GM19240 (cell line): ENCODE measurements around the gene TNNT3.
"Not testable (repeated sequence)": the region's sequence is repeated elsewhere in the genome, so short reads cannot be mapped to it uniquely, and the experiment has no call there.

Source experiments
- DNase-seq: peaks from one replicate; pipeline ENCODE4 v3.0.0; 2011; ENCODE audit warnings: low spot score; ENCODE audit not compliant: insufficient read length

The TNNT3 gene

DNA sequence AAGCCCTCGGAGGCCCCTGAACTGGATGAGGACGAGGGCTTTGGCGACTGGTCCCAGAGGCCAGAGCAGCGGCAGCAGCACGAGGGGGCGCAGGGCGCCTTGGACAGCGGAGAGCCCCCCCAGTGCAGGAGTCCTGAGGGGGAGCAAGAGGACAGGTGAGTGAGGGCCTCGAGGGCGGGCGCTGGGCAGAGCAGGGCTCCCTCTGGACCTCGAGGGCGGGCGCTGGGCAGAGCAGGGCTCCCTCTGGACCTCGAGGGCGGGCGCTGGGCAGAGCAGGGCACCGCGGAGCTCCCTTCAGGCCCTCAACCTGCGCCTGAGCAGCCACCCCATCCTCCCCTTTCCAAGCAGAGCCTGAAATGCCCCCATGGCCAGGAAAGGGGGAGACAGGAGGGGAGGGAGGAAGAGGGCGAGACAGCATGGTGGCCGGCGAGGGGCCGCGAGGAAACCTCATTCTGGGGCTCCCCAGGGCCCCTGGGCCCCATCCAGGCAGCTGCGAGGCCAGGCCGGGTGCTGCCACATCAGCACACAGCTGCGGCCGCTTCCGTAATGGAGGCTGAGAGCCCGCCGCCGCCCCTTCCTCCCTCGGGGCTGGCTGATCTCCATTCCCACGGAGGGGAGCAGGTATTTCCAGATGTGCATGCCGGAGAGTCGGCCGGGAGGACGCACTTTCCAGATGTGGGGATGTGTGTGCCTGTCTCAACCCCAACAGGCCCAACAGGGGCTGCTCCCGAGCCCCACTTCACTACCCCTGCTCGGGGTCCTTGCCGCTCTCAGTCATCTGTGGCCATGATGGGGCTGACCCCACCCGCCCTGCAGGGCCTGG is 37.9 kb upstream of the TNNT3 start:
- no peak for DNase-seq

DNA sequence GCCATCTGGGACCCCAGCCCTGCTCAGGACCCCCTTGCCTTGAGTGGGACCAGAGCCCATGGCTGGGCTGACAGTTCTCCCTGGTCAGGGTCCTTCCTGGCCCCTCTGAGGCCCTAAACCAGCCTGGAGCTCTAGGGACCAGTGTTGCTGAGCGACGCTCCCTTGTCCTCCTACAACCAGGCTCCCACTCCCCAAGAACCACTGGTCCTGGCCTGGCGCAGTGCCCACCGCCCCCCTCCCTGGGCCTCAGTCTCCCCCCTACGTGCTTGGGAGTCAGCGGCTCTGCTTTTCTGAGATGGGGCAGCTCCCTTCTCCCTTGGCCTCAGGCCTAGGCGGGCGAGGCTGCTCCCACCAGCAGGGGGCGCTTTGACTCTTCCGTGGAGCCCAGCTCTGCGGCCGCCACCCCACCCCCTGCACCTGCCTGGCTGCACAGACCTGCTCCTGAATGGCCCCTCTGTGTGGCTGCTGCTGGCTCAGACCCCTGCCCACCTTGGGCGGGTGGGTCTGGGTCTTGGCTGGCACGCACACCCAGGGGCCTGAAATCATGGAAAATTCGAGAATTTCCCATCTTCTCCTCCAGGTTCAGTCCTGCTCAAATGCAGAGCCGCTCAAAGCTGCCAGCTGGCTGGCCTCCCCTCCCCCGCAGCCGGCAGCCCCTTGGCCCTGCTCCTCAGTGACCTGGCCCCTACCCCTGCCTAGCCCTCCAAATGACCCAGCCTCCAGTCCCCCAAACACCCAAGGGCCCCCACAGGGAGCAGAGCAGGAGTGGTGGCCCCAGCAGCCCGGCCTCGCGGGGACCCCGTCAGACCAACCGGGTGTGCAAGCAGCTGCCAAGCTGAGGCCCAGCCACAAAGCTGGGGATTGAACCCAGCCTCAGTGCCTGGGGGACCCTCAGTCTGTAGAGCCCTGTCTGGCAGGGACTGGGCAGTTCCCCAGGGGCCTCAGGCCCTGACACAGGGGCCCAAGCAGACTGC is 37.0 kb upstream of the TNNT3 start:
- peak; percentile 91 for DNase-seq

DNA sequence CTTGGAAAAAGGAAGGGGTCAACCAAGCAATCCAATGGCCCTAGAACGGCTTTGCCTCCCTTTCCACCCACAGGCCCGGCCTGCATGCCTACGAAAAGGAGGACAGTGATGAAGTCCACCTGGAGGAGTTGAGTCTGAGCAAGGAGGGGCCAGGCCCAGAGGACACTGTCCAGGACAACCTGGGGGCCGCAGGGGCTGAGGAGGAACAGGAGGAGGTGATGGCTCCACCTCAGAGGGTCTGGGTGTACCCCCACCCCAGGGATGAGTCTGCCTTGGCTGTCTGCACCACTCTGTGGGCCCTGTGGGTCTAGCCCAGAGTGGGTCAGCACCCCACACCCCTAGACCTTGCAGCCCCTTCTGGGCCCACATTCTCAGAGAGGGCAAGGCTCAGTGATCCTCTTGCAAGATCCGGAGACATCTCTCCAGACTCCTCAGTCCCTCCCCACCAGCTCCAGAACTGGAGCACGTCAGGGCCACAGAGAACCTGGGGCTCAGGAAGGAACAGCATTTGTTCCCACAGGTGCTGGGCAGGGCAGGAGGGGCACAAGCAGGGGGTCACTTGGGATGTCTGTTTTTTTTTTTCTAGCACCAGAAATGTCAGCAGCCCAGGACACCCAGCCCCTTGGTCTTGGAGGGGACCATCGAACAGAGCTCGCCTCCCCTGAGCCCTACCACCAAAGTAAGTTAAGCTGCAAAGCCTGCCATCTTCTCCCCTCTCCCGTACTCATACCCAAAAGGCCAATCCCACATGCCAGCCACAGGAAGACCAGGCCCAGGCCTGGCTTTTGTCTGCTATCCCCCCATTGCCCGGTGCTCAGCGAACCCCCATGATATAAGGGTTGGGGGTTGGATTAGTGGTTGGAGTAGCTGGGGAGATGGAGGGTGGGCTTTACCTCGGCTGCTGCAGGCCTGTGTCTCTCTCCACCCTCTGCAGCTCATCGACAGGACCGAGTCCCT is 35.9 kb upstream of the TNNT3 start:
- no peak for DNase-seq

DNA sequence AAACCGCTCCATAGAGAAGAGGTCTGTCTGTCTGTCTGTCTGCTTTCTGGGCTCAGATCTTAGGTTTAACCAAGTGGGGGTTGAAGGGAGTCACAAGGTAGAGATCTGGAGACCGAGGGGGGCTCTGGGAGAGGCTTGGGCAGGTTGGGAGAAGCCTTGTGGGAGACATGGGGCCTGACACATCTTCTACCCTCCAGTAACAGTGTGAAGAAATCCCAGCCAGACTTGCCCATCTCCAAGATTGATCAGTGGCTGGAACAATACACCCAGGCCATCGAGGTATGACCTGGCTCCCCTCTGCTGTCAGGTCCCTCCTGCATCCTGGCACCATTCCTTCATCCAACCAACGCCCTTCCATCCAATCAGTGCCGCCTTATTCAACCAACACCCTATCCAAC is 35.2 kb upstream of the TNNT3 start:
- no peak for DNase-seq

DNA sequence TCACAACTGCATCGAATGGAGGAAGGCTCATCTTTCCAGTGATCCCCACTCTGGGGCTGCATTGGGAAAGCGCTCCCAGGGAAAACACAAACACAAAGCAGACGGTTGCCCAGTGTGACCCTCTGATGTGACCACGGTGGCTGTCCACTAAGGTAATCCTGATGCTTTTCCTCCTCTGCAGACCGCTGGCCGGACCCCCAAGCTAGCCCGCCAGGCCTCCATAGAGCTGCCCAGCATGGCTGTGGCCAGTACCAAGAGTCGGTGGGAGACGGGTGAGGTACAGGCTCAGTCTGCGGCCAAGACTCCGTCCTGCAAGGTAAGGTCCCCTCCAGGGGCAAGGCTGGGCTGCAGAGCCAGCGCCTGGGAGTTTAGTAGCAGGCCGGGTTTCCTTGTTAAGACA is 33.0 kb upstream of the TNNT3 start:
- not testable (repeated sequence) for DNase-seq

DNA sequence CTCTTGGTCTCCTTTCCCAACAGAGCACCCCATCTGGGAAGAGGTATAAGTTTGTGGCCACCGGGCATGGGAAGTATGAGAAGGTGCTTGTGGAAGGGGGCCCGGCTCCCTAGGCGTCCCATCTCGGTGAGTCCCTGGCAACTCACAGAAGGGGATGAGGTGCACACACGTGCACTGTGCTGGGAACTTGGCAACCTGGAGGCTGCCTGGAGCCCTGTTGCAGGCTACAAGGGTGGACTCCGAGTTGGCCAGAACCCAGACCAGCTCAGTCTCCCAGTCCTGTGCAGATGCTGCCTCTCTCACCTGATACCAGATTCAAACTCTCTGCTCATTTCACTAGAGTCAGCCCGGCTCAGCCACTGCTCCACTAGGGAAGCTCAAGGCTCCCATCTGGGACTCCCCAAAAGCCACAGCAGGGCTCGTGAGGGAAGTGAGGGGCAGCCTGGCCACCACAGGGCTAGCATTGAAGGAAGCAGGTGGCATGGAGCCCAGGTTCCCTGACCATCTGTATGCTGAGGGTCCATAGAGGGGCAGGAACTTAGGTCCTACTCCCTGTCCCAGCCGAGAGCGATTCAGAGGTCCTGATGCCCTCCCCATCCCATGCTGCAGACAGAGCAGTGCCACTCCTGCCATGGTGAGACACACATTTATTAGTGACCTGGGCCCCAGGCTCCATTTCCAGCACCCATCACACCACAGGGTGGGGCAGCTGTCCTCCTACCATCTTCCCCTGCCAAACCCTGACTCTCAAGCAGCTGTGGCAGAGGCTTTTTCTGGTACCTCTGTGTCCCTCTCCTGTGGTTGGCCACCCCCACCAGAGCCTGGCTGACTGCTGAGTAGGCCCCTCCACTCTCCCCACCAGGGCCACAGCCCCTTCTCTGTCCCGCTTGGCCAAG is 31.8 kb upstream of the TNNT3 start:
- DNase-seq = no peak

DNA sequence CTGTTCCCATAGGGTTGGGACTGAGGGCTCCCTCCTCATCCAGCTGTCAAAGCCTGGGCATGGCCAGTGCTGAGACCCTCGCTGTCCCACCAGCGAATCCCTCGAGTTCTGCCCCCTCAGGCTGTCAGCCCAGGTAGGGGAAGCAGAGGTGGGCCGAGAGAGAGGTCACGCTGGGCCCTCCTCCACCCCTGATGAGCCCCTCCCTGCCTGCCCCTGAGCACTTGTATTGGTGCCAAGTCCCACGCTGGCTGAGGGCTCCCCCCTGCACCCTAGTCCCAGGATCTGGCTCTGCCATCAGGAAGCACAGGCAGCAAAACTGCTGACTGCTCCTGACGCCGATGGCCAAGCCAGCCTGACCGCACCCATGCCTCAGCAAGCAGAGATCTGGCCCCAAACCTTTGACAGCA is 31.2 kb upstream of the TNNT3 start:
- DNase-seq = no peak

DNA sequence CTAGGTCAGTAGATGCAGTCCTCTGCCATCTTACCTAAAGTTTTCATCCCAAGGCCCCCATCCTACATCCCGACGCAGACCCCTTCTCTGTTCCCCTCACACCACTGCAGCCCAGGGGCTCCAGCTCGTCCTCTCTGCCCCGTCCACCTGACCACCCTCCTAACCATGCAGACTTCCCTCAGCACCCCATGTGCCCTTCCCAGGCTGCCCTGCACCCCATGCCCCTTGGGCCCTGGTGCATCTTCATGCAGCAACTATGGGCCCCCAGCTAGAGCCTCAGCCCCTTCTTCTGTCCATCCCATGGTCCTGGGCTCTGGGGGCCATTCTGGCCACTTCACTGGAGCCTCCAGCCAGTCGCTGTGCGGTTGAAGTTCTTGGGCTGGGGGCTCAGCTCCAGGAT is 30.7 kb upstream of the TNNT3 start:
- no peak for DNase-seq

DNA sequence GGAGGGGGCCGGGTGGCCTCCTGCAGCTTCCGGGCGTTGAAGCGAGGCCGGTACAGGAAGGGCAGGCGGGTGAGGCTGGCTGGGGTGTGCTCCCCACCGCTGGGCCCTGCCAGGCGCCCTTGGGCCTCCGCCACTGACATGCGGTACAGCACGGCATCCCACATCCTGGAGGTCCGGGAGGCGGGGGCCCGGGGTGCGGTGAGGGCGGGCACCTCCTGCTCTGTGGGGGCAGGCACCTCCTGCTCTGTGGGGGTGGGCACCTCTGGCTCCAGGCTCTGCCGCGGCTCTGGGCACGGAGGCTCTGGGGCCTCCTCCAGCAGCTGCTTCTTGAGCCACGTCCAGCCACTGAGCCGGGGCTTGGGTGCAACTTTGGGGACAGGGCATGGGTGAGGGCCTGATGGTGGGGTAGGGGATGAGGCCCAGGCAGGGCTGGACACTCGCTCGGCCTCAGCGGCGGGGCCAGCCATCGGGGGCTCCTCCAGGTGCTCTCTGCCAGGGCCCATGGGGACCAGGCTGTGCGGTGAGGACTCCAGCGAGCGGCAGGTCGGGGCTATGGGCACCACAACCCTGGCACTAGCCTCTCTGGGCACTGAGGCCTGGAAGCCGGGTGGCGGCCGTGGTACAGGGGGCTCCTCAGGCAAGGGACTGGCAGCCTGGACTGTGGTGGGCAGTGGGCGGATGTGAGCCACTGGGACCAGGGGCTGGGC is 30.1 kb upstream of the TNNT3 start:
- no peak for DNase-seq

DNA sequence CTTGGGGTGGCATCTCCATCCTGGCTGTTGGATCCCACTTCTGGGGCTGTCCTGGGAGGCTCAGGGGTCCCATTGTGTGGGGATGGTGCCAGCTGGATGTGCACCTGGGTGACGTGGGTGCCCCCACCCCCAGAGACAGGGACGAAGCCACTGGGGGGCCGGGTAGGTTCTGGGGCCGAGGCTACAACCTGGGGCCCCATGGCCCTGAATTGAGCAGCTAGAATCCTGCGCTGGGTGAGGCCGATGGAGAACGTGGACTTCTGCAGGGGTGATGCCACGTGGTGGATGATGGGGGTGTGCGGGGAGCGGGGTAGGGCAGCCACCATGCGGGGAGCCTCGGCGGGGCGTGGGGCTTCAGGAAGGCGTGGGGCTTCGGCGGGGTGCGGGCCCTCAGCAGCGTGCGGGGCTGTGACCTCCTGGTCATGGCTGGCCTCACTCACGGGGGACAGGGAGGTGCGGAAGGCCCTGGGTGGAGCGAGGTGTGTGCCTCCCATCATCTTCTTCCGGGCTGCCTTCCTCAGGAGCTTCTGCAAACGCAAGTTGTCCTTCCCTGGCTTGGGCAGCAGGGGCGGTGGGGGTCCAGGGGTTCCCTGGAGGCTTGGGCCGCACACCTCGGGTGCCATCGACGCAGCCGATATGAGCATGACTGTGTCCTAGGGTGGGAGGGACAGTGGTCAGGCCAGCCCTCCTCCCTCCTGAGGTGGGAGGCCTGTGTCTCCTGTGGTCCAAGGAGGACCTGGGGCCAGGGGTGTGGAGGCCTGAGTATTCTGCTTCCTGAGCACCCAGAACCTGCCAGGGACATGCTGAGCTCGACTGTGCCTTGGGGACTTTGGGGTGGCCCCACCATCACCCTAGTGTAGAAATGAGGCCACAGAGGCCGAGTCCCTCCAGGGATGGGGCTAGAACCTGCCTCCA is 29.3 kb upstream of the TNNT3 start:
- DNase-seq = no peak

DNA sequence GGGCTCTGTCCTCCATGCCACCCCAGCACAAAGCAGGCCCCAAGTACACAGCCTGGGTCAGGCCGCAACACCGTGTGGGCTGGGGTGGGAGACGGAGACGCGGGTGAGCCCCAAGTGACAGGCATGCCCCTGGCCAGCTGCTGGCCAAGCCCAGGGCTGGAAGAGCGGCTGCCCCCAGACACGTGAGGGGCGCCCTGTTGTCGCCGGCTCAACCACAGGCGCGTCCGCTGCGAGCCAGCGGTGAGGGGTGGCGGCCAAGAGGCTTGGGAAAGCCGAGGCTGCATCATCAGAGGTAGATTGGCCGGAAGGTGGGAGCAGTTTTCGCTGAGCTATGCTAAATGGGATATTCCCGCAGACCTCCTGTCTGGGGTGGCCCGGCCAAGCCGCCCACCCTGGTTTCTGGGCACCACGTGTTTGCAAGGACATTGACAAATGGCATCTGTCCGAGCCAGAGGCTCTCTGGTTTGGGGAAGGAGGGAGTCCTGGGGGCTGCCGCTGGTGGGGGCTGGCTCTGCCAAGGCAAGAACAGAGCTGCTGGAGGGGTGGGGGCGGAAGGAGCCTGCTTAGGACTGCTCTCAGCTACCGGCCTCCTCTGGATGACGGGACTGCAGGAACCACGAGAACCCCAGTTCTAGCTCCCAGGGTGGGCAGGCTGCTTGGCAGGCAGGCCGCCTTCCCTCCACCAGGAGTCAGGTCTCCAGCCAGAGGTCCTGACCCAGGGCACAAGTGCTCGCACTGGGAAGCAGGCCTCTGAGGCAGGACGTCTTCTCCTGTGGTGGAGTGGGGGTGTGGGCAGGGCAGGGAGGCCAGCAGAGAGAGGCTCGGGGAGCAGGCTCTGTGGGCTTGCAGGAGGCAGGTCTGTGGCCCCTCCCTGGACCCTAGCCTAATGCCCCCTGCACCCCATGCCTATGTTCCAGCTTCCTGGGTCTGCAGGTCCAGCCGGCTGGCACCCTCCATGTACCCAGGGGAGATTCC is 28.4 kb upstream of the TNNT3 start:
- DNase-seq = no peak

DNA sequence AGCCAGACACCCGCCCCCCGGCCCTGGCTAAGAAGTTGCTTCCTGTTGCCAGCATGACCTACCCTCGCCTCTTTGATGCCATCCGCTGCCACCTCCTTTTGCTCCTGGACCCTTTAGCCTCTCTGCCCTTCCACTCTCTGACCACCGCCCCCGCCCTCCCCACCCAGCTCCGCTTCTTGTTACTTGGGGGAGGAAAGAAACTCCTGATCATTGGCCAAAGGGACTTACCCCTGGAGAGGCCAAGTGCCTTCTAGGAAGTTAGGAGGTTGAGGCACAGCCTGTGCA is 27.7 kb upstream of the TNNT3 start, which contains the start of gene PRR33:
Gene PRR33, minus strand, starts transcription at position 65 of the 285 bp plus-strand sequence. CDS start 1,311 bp downstream, outside the sequence.
- DNase-seq = no peak

DNA sequence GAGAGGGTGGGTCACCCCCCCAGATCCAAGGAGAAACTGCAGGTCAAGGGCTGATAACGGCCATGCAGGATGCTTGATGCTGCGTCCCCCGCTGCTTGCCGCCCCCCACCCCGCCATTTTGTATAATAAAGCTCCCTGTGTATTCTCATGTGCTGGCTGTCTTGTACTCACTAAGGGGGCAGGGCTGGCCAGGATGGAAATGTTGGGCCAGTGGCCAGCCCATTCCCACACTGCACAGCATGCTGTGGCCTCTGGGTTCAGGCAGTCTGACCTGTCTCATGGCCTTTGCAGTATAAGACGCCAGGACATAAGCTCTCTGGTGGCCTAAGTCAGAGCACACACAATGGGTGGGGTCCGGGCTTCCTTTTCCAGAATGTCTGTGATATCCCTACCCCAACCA is 27.4 kb upstream of the TNNT3 start:
- no peak for DNase-seq

DNA sequence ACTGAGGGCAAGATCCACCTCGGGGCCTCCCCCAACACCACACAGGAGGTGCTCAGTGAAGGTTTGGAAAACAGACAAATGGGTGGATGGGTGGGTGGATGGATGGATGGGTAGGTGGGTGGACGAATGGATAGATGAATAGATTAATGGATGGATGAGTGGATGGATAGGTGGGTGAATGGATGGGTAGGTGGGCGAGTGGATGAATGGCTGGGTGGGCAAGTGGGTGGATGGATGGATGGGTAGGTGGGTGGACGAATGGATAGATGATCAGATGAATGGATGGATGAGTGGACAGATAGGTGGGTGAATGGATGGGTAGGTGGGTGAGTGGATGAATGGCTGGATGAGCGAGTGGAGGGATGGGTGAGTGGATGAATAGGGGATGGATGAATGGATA is 26.9 kb upstream of the TNNT3 start:
- no peak for DNase-seq

DNA sequence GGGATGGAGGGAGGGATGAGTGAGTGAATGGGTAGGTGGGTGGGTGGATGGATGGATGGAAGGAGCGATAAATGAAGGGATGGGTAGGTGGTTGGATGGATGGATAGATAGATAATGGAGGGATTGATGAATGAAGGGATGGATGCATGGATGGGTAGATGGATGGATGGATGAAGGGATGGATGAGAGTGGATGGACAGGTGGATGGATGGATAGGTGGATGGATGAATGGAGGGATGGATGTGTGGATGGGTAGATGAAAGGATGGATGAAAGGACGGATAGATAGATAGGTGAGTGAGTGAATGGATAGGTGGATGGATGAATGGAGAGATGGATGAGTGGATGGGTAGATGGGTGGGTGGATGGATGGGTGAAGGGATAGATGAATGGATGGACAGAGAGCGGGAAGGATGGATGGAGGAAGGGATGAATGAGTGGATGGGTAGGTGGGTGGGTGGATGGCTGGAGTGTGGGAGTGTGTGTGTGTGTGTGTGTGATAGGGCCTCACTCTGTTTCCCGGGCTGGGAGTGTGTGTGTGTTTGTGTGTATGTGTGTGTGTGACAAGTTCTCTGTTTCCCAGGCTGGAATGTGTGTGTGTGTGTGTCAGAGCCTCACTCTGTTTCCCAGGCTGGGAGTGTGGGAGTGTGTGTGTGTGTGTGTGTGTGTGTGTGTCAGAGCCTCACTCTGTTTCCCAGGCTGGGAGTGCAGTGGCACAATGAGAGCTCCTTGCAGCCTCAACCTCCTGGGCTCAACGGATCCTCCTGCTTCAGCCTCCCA is 25.7 kb upstream of the TNNT3 start:
- no peak for DNase-seq

DNA sequence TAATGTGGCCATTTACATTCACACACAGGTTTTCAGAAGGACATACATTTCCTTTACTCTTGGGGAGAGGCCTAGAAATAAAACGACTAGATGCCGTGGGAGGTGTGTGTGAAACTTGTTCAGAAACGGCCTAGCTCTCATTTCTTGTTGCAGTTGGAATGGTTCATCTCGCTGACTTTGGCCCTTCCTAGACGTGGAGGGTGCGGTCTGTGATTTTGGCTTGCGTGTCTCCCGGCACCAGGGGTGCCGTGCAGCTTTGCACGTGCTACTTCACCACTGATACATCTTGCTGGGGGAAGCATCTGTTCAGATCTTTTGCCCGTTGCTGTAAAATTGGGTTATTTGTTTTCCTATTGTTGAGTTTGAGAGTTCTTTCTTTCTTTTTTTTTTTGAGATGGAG is 24.7 kb upstream of the TNNT3 start:
- no peak for DNase-seq

DNA sequence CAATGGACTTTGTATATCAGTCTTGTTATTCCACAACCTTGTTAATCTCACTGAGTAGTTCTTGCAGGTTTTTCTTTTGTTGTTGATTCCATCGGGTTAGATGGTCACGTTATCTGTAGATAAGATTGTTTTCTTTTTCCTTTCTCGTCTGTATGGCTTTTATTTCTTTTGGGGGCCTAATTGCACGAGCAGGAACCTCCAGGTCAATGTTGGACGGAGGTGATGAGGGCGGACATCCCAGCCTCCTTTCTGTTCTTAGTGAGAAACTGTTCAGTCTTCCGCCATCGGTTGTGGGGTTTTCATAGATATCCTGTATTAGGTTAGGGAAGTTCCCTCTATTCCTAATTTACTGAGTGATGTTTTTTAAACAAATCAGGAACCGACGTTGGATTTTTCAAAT is 23.0 kb upstream of the TNNT3 start:
- DNase-seq = no peak
